ENCODE data around the gene TRAF3. TPM values are rescaled to one million over a fixed set of nuclear protein-coding genes. Genes with fewer than 3 reads are reported as not detected.

Gene TRAF3
- total RNA-seq, 1 experiment from 2014 or later = 11.2 TPM

- ATAC-seq (peak; percentile 32; the same call in 1 of the 2 replicates), DNase-seq (ENCODE audit: low spot score) (no peak)
- Mint-ChIP-seq H3K27ac (no peak overlapping the region), H3K4me1 (no peaks in the 10 kb centered on the region), H3K27me3 (ENCODE audit: low read depth) (no peaks in the 10 kb centered on the region), H3K4me3 (no peak overlapping the region), H3K36me3 (peaks cover 14% of the 10 kb centered on the region), H3K9me3 (peaks cover 13% of the 10 kb centered on the region)
- ChIA-PET CTCF (interaction anchor here (0.8 kb wide), 1 partner anchor 214 kb away, joined by 4 read pairs; no protein-coding TSS in a partner anchor), POLR2A (no interaction called here)
- TF ChIP-seq ATF3 (CRISPR knock-in tag; conservative IDR thresholded peaks at IDR 0.05) = no peak
- TF ChIP-seq TP53 (CRISPR knock-in tag; IDR thresholded peaks at IDR 0.05) = no peak
- no peak for TF ChIP-seq ATF1 (CRISPR knock-in tag; IDR thresholded peaks at IDR 0.05)
- TF ChIP-seq TCF7 (CRISPR knock-in tag; IDR thresholded peaks at IDR 0.05; ENCODE audit: low read depth) = no peak
- no peak for TF ChIP-seq IRF2 (CRISPR knock-in tag; IDR thresholded peaks at IDR 0.05; ENCODE audit: borderline replicate concordance, low read depth)
- no peak for TF ChIP-seq JUN (CRISPR knock-in tag; IDR thresholded peaks at IDR 0.05)
- no peak for TF ChIP-seq CREB1 (CRISPR knock-in tag; IDR thresholded peaks at IDR 0.05)
- TF ChIP-seq E2F5 (CRISPR knock-in tag; IDR thresholded peaks at IDR 0.05) = no peak
Measured at GRCh38 chr14:102739190-102739469, 38.1 kb upstream of the TRAF3 start.

GRCh38 chr14:102746634-102747438, 30.4 kb upstream of the TRAF3 start:
- TF ChIP-seq MXD4 (CRISPR knock-in tag; IDR thresholded peaks at IDR 0.05; ENCODE audit: borderline replicate concordance) = no peak
- TF ChIP-seq ERG (CRISPR knock-in tag; IDR thresholded peaks at IDR 0.05) = no peak
- no peak for TF ChIP-seq ATF3 (CRISPR knock-in tag; conservative IDR thresholded peaks at IDR 0.05)
- no peak for TF ChIP-seq ARID4B (CRISPR knock-in tag; IDR thresholded peaks at IDR 0.05; ENCODE audit: borderline replicate concordance)
- TF ChIP-seq GABPB1 (CRISPR knock-in tag; IDR thresholded peaks at IDR 0.05) = no peak
- no peak for TF ChIP-seq CDX4 (CRISPR knock-in tag; IDR thresholded peaks at IDR 0.05; ENCODE audit: borderline replicate concordance)
- no peak for TF ChIP-seq ESRRA (CRISPR knock-in tag; IDR thresholded peaks at IDR 0.05; ENCODE audit: borderline replicate concordance)
- TF ChIP-seq ETV6 (CRISPR knock-in tag; IDR thresholded peaks at IDR 0.05) = no peak
- no peak for TF ChIP-seq ATF6 (CRISPR knock-in tag; IDR thresholded peaks at IDR 0.05)
- no peak for TF ChIP-seq KAT7 (CRISPR knock-in tag; IDR thresholded peaks at IDR 0.05; ENCODE audit: borderline replicate concordance)
- no peak for TF ChIP-seq RORB (CRISPR knock-in tag; IDR thresholded peaks at IDR 0.05)
- peaks cover 12% of the 10 kb centered on the region for H3K4me1 Mint-ChIP-seq
- no peaks in the 10 kb centered on the region for H3K27me3 Mint-ChIP-seq (ENCODE audit: low read depth)
- H3K27ac Mint-ChIP-seq = no peak overlapping the region
- peaks cover 9% of the 10 kb centered on the region for H3K9me3 Mint-ChIP-seq
- ChIA-PET POLR2A (no interaction called here), CTCF (no interaction called here)
- no peak for ATAC-seq
- H3K36me3 Mint-ChIP-seq = peaks cover 10% of the 10 kb centered on the region
- no peak overlapping the region for H3K4me3 Mint-ChIP-seq
- no peak for DNase-seq (ENCODE audit: low spot score)

All from WTC11 (cell line).